Astrocyte (in vitro differentiated cells and primary cell): ENCODE data around the gene CENPT. TPM values are rescaled to one million over a fixed set of nuclear protein-coding genes. Genes with fewer than 3 reads are reported as not detected.

ENCODE experiments used
- DNase-seq: peaks from one replicate; pipeline ENCODE4 v3.0.0-alpha.2; 2010; ENCODE audit warnings: low read depth
- FAIRE-seq: peaks from 2 replicates; lab custom pipeline; 2011; peaks lifted over from hg19 to GRCh38; lab: Jason Lieb, UNC
- H2AFZ ChIP-seq: 2 replicates; pipeline ENCODE4 v1.6.0; 2012; ENCODE audit warnings: low read depth, low read length, inconsistent platforms
- H3K27ac ChIP-seq: 2 replicates; pipeline ENCODE4 v1.5.1; 2011; ENCODE audit warnings: low read depth, low read length, inconsistent platforms
- H3K27me3 ChIP-seq: 2 replicates; pipeline ENCODE4 v1.6.0; 2011; ENCODE audit warnings: low read length, inconsistent platforms; ENCODE audit not compliant: insufficient read depth
- H3K36me3 ChIP-seq: 2 replicates; pipeline ENCODE4 v1.5.1; 2011; ENCODE audit warnings: low read length, inconsistent platforms; ENCODE audit not compliant: insufficient read depth
- H3K4me1 ChIP-seq: 2 replicates; pipeline ENCODE4 v1.5.1; 2011; ENCODE audit warnings: low read length, inconsistent platforms; ENCODE audit not compliant: insufficient read depth
- H3K4me2 ChIP-seq: 2 replicates; pipeline ENCODE4 v1.6.0; 2012; ENCODE audit warnings: low read length, inconsistent platforms
- H3K4me3 ChIP-seq: 2 replicates; pipeline ENCODE4 v1.5.1; 2011; ENCODE audit warnings: low read depth, mild to moderate bottlenecking, low read length, inconsistent platforms; ENCODE audit not compliant: insufficient read depth
- H3K79me2 ChIP-seq: 2 replicates; pipeline ENCODE4 v1.6.0; 2012; ENCODE audit warnings: mild to moderate bottlenecking, low read length, inconsistent platforms; ENCODE audit not compliant: insufficient read depth
- H3K9ac ChIP-seq: 2 replicates; pipeline ENCODE4 v1.6.0; 2012; ENCODE audit warnings: mild to moderate bottlenecking, low read length, inconsistent platforms
- H3K9me3 ChIP-seq: 2 replicates; pipeline ENCODE4 v1.5.1; 2012; ENCODE audit warnings: low read depth, mild to moderate bottlenecking, low read length, inconsistent platforms; ENCODE audit not compliant: insufficient read depth
- H4K20me1 ChIP-seq: 2 replicates; pipeline ENCODE4 v1.6.0; 2012; ENCODE audit warnings: low read length, inconsistent platforms; ENCODE audit not compliant: insufficient read depth
- H3K27ac Mint-ChIP-seq: one replicate; pipeline ENCODE4 v1.8.0; 2021; ENCODE audit warnings: mild to moderate bottlenecking, mixed read lengths; ENCODE audit not compliant: unreplicated experiment
- H3K27me3 Mint-ChIP-seq: one replicate; pipeline ENCODE4 v1.8.0; 2021; ENCODE audit warnings: low read depth, mixed read lengths; ENCODE audit not compliant: unreplicated experiment
- H3K36me3 Mint-ChIP-seq: one replicate; pipeline ENCODE4 v1.8.0; 2021; ENCODE audit warnings: low read depth, mixed read lengths; ENCODE audit not compliant: unreplicated experiment
- H3K4me1 Mint-ChIP-seq: one replicate; pipeline ENCODE4 v1.8.0; 2021; ENCODE audit warnings: low read depth, mixed read lengths; ENCODE audit not compliant: unreplicated experiment
- H3K4me3 Mint-ChIP-seq: one replicate; pipeline ENCODE4 v1.8.0; 2021; ENCODE audit warnings: mild to moderate bottlenecking, moderate library complexity, mixed read lengths; ENCODE audit not compliant: unreplicated experiment
- H3K9me3 Mint-ChIP-seq: one replicate; pipeline ENCODE4 v1.8.0; 2021; ENCODE audit warnings: mild to moderate bottlenecking, mixed read lengths; ENCODE audit not compliant: unreplicated experiment
- EZH2 ChIP-seq: IDR thresholded peaks from 2 replicates; pipeline ENCODE4 v1.6.1; 2012; ENCODE audit warnings: mild to moderate bottlenecking, low read length, inconsistent platforms; ENCODE audit not compliant: insufficient read depth
- total RNA-seq: library from RNA; stranded (reverse); gene quantifications from 2 replicates; pipeline ENCODE4 v1.2.1, GENCODE V29; 2021
- TF ChIP-seq, protein P1 (sequence below): IDR thresholded peaks from 2 replicates; pipeline ENCODE4 v1.5.1; 2011; ENCODE audit warnings: low read depth, mild to moderate bottlenecking, inconsistent platforms, low read length, moderate library complexity; ENCODE audit not compliant: insufficient read depth

CENPT gene
- total RNA-seq, 1 donor from 2014 or later: 79.3 TPM

GRCh38 chr16:67801883-67802282 is 45.6 kb downstream of the CENPT start:
- no peak overlapping the region for H3K27ac ChIP-seq
- peaks cover 56% of the 10 kb centered on the region for H4K20me1 ChIP-seq
- no peak overlapping the region for H3K4me2 ChIP-seq
- peaks cover 7% of the 10 kb centered on the region for H3K36me3 ChIP-seq
- H3K27me3 ChIP-seq: no peaks in the 10 kb centered on the region
- H3K9me3 Mint-ChIP-seq: no peaks in the 10 kb centered on the region
- peaks cover 18% of the 10 kb centered on the region for H3K4me1 Mint-ChIP-seq
- DNase-seq (no peak), FAIRE-seq (no peak)
- H2AFZ ChIP-seq: no peak overlapping the region
- H3K79me2 ChIP-seq: peaks cover 80% of the 10 kb centered on the region
- H3K9ac ChIP-seq: no peak overlapping the region
- H3K27ac Mint-ChIP-seq: no peak overlapping the region
- H3K4me1 ChIP-seq: peaks cover 5% of the 10 kb centered on the region
- no peaks in the 10 kb centered on the region for H3K27me3 Mint-ChIP-seq
- no peak for TF ChIP-seq EZH2
- TF ChIP-seq, protein P1, sequence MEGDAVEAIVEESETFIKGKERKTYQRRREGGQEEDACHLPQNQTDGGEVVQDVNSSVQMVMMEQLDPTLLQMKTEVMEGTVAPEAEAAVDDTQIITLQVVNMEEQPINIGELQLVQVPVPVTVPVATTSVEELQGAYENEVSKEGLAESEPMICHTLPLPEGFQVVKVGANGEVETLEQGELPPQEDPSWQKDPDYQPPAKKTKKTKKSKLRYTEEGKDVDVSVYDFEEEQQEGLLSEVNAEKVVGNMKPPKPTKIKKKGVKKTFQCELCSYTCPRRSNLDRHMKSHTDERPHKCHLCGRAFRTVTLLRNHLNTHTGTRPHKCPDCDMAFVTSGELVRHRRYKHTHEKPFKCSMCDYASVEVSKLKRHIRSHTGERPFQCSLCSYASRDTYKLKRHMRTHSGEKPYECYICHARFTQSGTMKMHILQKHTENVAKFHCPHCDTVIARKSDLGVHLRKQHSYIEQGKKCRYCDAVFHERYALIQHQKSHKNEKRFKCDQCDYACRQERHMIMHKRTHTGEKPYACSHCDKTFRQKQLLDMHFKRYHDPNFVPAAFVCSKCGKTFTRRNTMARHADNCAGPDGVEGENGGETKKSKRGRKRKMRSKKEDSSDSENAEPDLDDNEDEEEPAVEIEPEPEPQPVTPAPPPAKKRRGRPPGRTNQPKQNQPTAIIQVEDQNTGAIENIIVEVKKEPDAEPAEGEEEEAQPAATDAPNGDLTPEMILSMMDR: no peak
- peaks cover 27% of the 10 kb centered on the region for H3K36me3 Mint-ChIP-seq
- no peak overlapping the region for H3K4me3 ChIP-seq
- no peak overlapping the region for H3K4me3 Mint-ChIP-seq
- no peaks in the 10 kb centered on the region for H3K9me3 ChIP-seq

- Mint-ChIP-seq H3K27ac (no peak overlapping the region), H3K4me1 (peaks cover 18% of the 10 kb centered on the region), H3K36me3 (peaks cover 27% of the 10 kb centered on the region), H3K4me3 (no peak overlapping the region), H3K9me3 (no peaks in the 10 kb centered on the region), H3K27me3 (no peaks in the 10 kb centered on the region)
- FAIRE-seq: no peak
- no peak overlapping the region for H3K9ac ChIP-seq
- no peaks in the 10 kb centered on the region for H3K9me3 ChIP-seq
- peaks cover 85% of the 10 kb centered on the region for H3K79me2 ChIP-seq
- peaks cover 7% of the 10 kb centered on the region for H3K36me3 ChIP-seq
- no peak overlapping the region for H3K4me3 ChIP-seq
- TF ChIP-seq EZH2: no peak
- TF ChIP-seq, protein P1: no peak
- H3K4me2 ChIP-seq: no peak overlapping the region
- H3K27me3 ChIP-seq: no peaks in the 10 kb centered on the region
- no peak overlapping the region for H3K27ac ChIP-seq
- no peak for DNase-seq
- peaks cover 63% of the 10 kb centered on the region for H4K20me1 ChIP-seq
- H3K4me1 ChIP-seq: peaks cover 5% of the 10 kb centered on the region
- no peak overlapping the region for H2AFZ ChIP-seq
These were observed 46.3 kb downstream of the CENPT start for GRCh38 chr16:67801241-67801640.

GRCh38 chr16:67800338-67800926 is 47.1 kb downstream of the CENPT start:
- Mint-ChIP-seq H3K4me1 (peaks cover 15% of the 10 kb centered on the region), H3K27ac (peak overlapping the region; percentile 48), H3K27me3 (no peaks in the 10 kb centered on the region), H3K9me3 (no peaks in the 10 kb centered on the region), H3K4me3 (peak overlapping the region; percentile 50), H3K36me3 (peaks cover 27% of the 10 kb centered on the region)
- TF ChIP-seq EZH2: no peak
- TF ChIP-seq, protein P1: no peak
- no peak overlapping the region for H3K9ac ChIP-seq
- no peak overlapping the region for H3K27ac ChIP-seq
- no peaks in the 10 kb centered on the region for H3K9me3 ChIP-seq
- no peaks in the 10 kb centered on the region for H3K27me3 ChIP-seq
- FAIRE-seq (no peak), DNase-seq (no peak)
- no peak overlapping the region for H2AFZ ChIP-seq
- H3K36me3 ChIP-seq: peaks cover 7% of the 10 kb centered on the region
- peaks cover 2% of the 10 kb centered on the region for H3K4me1 ChIP-seq
- no peak overlapping the region for H3K4me3 ChIP-seq
- peaks cover 79% of the 10 kb centered on the region for H3K79me2 ChIP-seq
- H4K20me1 ChIP-seq: peaks cover 61% of the 10 kb centered on the region
- H3K4me2 ChIP-seq: no peak overlapping the region
